H7 (cell line): ENCODE measurements around the gene MRGPRF. TPM values are rescaled to one million over a fixed set of nuclear protein-coding genes. Genes with fewer than 3 reads are reported as not detected.

Experiments
- DNase-seq: peaks from one replicate; pipeline ENCODE4 v3.0.0; 2012
- H3K27me3 ChIP-seq: 2 replicates; pipeline ENCODE4 v1.6.0; 2011; ENCODE audit warnings: mild to moderate bottlenecking, low read length; ENCODE audit not compliant: control insufficient read depth, insufficient read depth
- H3K36me3 ChIP-seq: replicated peaks from 2 replicates; pipeline ENCODE4 v1.5.1; 2011; ENCODE audit warnings: low read length; ENCODE audit not compliant: control insufficient read depth, insufficient read depth
- H3K4me3 ChIP-seq: 2 replicates; pipeline ENCODE4 v1.5.1; 2011; ENCODE audit warnings: low read depth, mild to moderate bottlenecking, control low read depth, low read length, moderate library complexity; ENCODE audit not compliant: insufficient read depth
- total RNA-seq: library from RNA; depleted of rRNA; stranded (reverse); fragments of >200 nt; shearing (Covaris generic); gene quantifications from 2 replicates; pipeline ENCODE4 v1.2.3, GENCODE V29; 2014

MRGPRF gene
- total RNA-seq, 1 experiment from 2014 or later: 6.5 TPM

DNA sequence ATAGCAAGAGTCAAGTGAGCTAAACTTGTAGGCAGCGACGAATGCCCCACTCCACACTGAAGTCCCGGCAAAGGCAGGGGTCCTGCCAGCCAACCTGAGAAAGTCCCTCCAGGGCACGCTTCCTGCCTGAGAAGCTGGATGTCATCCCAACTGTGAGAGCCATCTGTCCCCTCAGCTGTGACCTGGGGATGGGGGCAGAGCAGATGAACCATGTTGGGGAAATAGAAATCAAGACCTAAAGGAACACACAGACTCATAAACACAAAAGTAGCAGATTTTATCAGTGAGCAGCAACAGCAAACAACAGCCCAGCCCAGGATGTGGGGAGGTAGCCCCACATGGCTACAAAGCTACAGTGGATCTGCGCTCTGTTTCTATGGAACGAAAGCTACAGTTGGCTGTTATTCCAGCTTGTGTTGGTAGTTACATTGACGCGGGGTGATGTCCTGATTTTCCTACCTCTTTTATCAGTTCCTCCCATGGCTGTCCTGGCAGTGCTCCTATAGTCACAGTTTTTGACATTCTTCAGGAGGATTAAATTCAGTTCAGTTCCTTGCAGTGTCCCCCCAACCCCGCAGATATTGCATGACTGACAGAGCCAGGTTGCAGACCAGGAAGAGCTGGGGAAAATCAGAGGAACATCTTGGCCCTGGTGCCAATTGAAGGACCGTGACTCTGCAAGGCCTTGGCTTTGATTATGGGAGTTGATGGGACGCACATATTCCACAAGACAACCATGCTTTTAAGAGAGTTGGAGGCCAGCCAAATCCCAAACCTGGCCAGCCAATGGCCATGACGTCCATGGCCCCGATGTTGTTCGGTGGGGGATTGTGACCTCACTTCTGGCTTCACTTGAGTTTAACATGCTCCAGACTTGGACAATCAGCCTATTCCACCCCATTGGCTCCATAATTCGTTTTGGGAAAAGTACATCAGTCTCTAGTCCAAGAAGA, 46.9 kb downstream of the MRGPRF start:
- Histone ChIP-seq H3K27me3 (no peaks in the 10 kb centered on the region), H3K36me3 (no peaks in the 10 kb centered on the region), H3K4me3 (no peak overlapping the region)
- DNase-seq: no peak

DNA sequence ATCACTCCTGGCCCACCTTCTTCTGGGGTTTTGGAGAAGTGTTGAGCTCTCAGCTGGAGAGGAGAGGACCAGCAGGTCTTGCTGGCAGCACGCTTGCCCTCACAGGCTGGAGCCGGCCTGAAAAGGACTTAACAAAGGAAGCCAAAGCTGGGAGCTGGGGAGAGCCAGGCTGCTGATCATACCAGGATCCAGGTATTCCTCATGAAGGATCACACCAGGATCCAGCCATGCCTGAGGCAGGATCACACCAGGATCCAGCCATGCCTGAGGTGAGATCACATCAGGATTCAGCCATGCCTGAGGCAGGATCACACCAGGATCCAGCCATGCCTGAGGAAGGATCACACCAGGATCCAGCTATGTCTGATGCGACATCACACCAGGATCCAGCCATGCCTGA, 49.3 kb downstream of the MRGPRF start:
- Histone ChIP-seq H3K27me3 (no peaks in the 10 kb centered on the region), H3K36me3 (no peaks in the 10 kb centered on the region), H3K4me3 (no peak overlapping the region)
- no peak for DNase-seq

GRCh38 chr11:68962527-68963250, 50.4 kb downstream of the MRGPRF start:
- no peaks in the 10 kb centered on the region for H3K36me3 ChIP-seq
- peak; percentile 60 for DNase-seq
- no peaks in the 10 kb centered on the region for H3K27me3 ChIP-seq
- H3K4me3 ChIP-seq: no peak overlapping the region

- H3K36me3 ChIP-seq: no peaks in the 10 kb centered on the region
- no peaks in the 10 kb centered on the region for H3K27me3 ChIP-seq
- DNase-seq: peak; percentile 35
- H3K4me3 ChIP-seq: no peak overlapping the region
Observed at GRCh38 chr11:68961245-68961644, 51.8 kb downstream of the MRGPRF start.

- Histone ChIP-seq H3K36me3 (no peaks in the 10 kb centered on the region), H3K4me3 (no peak overlapping the region), H3K27me3 (no peaks in the 10 kb centered on the region)
- DNase-seq: peak; percentile 55
Observed at GRCh38 chr11:68960294-68961071, 52.6 kb downstream of the MRGPRF start.

- peak; percentile 46 for DNase-seq
- no peaks in the 10 kb centered on the region for H3K36me3 ChIP-seq
- H3K4me3 ChIP-seq: no peak overlapping the region
- no peaks in the 10 kb centered on the region for H3K27me3 ChIP-seq
Observed at GRCh38 chr11:68959465-68960293, 53.4 kb downstream of the MRGPRF start.

DNA sequence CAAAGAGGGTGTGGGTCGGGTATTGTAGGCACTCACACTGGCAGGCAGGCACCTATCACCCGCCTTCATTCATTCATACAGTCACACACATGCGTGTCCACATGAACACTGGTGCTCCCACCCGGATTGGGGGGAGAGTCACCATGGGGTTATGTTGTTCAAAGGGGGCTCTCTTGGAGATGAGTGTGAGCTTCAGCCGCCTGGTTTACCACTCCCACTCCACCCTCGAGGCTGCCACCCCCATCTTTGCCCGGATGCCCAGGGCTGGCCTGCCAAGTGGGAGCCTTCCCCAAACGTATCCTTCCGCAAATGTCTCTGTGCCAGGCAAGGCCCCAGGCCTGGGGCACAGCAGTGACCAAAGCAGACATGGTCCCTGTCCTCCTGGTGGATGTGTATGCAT, 54.8 kb downstream of the MRGPRF start:
- H3K4me3 ChIP-seq: no peak overlapping the region
- DNase-seq: peak; percentile 35
- H3K27me3 ChIP-seq: no peaks in the 10 kb centered on the region
- no peaks in the 10 kb centered on the region for H3K36me3 ChIP-seq

DNA sequence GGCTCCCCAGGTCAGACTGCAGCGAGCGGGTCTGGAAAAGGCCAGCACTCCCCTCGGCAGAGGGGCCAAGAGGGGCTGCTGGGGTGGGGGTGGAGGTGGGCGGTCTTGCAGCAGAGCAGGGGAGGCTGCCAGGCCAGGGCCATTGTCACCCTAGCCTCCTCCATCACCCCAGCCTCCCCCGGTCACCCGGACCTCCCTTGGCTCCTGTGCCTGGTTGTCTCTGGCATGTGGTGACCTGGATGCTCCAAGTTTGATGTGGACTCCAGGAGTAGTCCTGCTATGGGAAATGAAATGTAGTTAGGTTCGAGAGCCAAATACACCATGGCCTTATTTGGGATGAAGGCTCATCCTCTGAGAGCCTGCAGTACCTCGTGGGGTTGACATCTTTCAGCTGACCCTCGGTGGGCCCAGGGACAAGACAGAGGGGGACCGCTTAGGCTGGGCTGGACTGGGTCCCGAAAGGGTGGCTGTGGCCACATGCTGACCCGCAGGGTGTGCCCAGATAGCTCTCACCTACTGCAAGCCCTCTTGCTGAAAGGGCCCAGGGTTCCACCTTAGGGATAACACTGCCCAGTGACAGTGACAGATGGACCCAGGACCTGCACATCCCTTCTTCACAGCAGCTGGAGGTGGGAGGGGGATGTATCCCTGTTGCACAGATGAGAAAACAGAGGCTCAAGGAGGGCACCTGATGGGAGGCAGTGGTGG, 56.3 kb downstream of the MRGPRF start:
- no peak for DNase-seq
- Histone ChIP-seq H3K27me3 (no peaks in the 10 kb centered on the region), H3K36me3 (no peaks in the 10 kb centered on the region), H3K4me3 (no peak overlapping the region)

- H3K36me3 ChIP-seq: no peaks in the 10 kb centered on the region
- H3K4me3 ChIP-seq: no peak overlapping the region
- peak; percentile 95 for DNase-seq
- H3K27me3 ChIP-seq: no peaks in the 10 kb centered on the region
Observed at GRCh38 chr11:68956142-68956541, 56.9 kb downstream of the MRGPRF start.

- Histone ChIP-seq H3K36me3 (no peaks in the 10 kb centered on the region), H3K27me3 (no peaks in the 10 kb centered on the region), H3K4me3 (no peak overlapping the region)
- DNase-seq: peak; percentile 76
Observed at GRCh38 chr11:68955607-68955958, 57.5 kb downstream of the MRGPRF start.

GRCh38 chr11:68954836-68955606, 58.0 kb downstream of the MRGPRF start:
- peak; percentile 54 for DNase-seq

More at GRCh38 chr11:68954836-68955606, 58.0 kb downstream of the MRGPRF start:
- no peak overlapping the region for H3K4me3 ChIP-seq
- H3K36me3 ChIP-seq: no peaks in the 10 kb centered on the region
- no peaks in the 10 kb centered on the region for H3K27me3 ChIP-seq
